ENCODE results near the gene PSMF1.

The PSMF1 gene

GRCh38 chr20:1105599-1106194, 12.7 kb upstream of the PSMF1 start:
- Mint-ChIP-seq H3K4me3 (no peak overlapping the region), H3K36me3 (ENCODE audit: low read depth) (no peaks in the 10 kb centered on the region), H3K9me3 (peaks cover 12% of the 10 kb centered on the region), H3K27ac (no peak overlapping the region), H3K4me1 (ENCODE audit: low read depth) (no peaks in the 10 kb centered on the region), H3K27me3 (ENCODE audit: low read depth) (peaks cover 9% of the 10 kb centered on the region)
- DNase-seq (ENCODE audit: low spot score), result no peak

GRCh38 chr20:1107176-1107575, 11.2 kb upstream of the PSMF1 start:
- Mint-ChIP-seq H3K27me3 (ENCODE audit: low read depth) (peaks cover 6% of the 10 kb centered on the region), H3K4me3 (no peak overlapping the region)
- no peak for DNase-seq (ENCODE audit: low spot score)

GRCh38 chr20:1108437-1108920, 9.9 kb upstream of the PSMF1 start:
- Mint-ChIP-seq H3K27ac (no peak overlapping the region), H3K4me1 (ENCODE audit: low read depth) (no peaks in the 10 kb centered on the region), H3K27me3 (ENCODE audit: low read depth) (no peaks in the 10 kb centered on the region), H3K36me3 (ENCODE audit: low read depth) (no peaks in the 10 kb centered on the region), H3K4me3 (no peak overlapping the region), H3K9me3 (no peaks in the 10 kb centered on the region)
- DNase-seq (ENCODE audit: low spot score), result peak; percentile 29

More at GRCh38 chr20:1107176-1107575, 11.2 kb upstream of the PSMF1 start:
- H3K9me3 Mint-ChIP-seq, result peaks cover 3% of the 10 kb centered on the region
- no peaks in the 10 kb centered on the region for H3K36me3 Mint-ChIP-seq (ENCODE audit: low read depth)
- no peaks in the 10 kb centered on the region for H3K4me1 Mint-ChIP-seq (ENCODE audit: low read depth)
- H3K27ac Mint-ChIP-seq, result no peak overlapping the region

GRCh38 chr20:1112908-1113307, 5.5 kb upstream of the PSMF1 start:
- H3K4me1 Mint-ChIP-seq (ENCODE audit: low read depth), result peaks cover 10% of the 10 kb centered on the region
- no peak overlapping the region for H3K4me3 Mint-ChIP-seq
- no peak for DNase-seq (ENCODE audit: low spot score)
- no peaks in the 10 kb centered on the region for H3K27me3 Mint-ChIP-seq (ENCODE audit: low read depth)
- peaks cover 3% of the 10 kb centered on the region for H3K36me3 Mint-ChIP-seq (ENCODE audit: low read depth)
- no peak overlapping the region for H3K27ac Mint-ChIP-seq
- H3K9me3 Mint-ChIP-seq, result no peaks in the 10 kb centered on the region

GRCh38 chr20:1118004-1118335, 432 bp upstream of the PSMF1 start:
- Mint-ChIP-seq H3K36me3 (ENCODE audit: low read depth) (peaks cover 25% of the 10 kb centered on the region), H3K4me3 (peak overlapping the region; percentile 90), H3K4me1 (ENCODE audit: low read depth) (peaks cover 43% of the 10 kb centered on the region), H3K27me3 (ENCODE audit: low read depth) (no peaks in the 10 kb centered on the region), H3K9me3 (no peaks in the 10 kb centered on the region), H3K27ac (peak overlapping the region; percentile 85)
- DNase-seq (ENCODE audit: low spot score), result no peak

- Mint-ChIP-seq H3K36me3 (ENCODE audit: low read depth) (peaks cover 28% of the 10 kb centered on the region), H3K27ac (peak overlapping the region; percentile 85), H3K27me3 (ENCODE audit: low read depth) (no peaks in the 10 kb centered on the region), H3K4me3 (peak overlapping the region; percentile 90), H3K4me1 (ENCODE audit: low read depth) (peaks cover 52% of the 10 kb centered on the region), H3K9me3 (no peaks in the 10 kb centered on the region)
- DNase-seq (ENCODE audit: low spot score), result no peak
Measured at GRCh38 chr20:1119128-1119505, 715 bp downstream of the PSMF1 start.

- H3K36me3 Mint-ChIP-seq (ENCODE audit: low read depth), result peaks cover 30% of the 10 kb centered on the region
- H3K4me3 Mint-ChIP-seq, result peak overlapping the region; percentile 90
- no peaks in the 10 kb centered on the region for H3K9me3 Mint-ChIP-seq
- no peaks in the 10 kb centered on the region for H3K27me3 Mint-ChIP-seq (ENCODE audit: low read depth)
- no peak for DNase-seq (ENCODE audit: low spot score)
- peaks cover 53% of the 10 kb centered on the region for H3K4me1 Mint-ChIP-seq (ENCODE audit: low read depth)
- peak overlapping the region; percentile 85 for H3K27ac Mint-ChIP-seq
Measured at GRCh38 chr20:1119524-1119923, 1.1 kb downstream of the PSMF1 start.

GRCh38 chr20:1121429-1121828, 3.0 kb downstream of the PSMF1 start:
- Mint-ChIP-seq H3K4me1 (ENCODE audit: low read depth) (peaks cover 58% of the 10 kb centered on the region), H3K27me3 (ENCODE audit: low read depth) (no peaks in the 10 kb centered on the region), H3K36me3 (ENCODE audit: low read depth) (peaks cover 39% of the 10 kb centered on the region), H3K27ac (peak overlapping the region; percentile 33), H3K9me3 (no peaks in the 10 kb centered on the region), H3K4me3 (peak overlapping the region; percentile 90)
- DNase-seq (ENCODE audit: low spot score), result no peak

GRCh38 chr20:1122388-1123315, 4.2 kb downstream of the PSMF1 start:
- Mint-ChIP-seq H3K9me3 (no peaks in the 10 kb centered on the region), H3K27me3 (ENCODE audit: low read depth) (no peaks in the 10 kb centered on the region), H3K36me3 (ENCODE audit: low read depth) (peaks cover 44% of the 10 kb centered on the region)

GRCh38 chr20:1123666-1124065, 5.3 kb downstream of the PSMF1 start:
- Mint-ChIP-seq H3K9me3 (no peaks in the 10 kb centered on the region), H3K36me3 (ENCODE audit: low read depth) (peaks cover 48% of the 10 kb centered on the region), H3K27me3 (ENCODE audit: low read depth) (no peaks in the 10 kb centered on the region)

More at GRCh38 chr20:1122388-1123315, 4.2 kb downstream of the PSMF1 start:
- peak overlapping the region; percentile 56 for H3K27ac Mint-ChIP-seq
- peaks cover 49% of the 10 kb centered on the region for H3K4me1 Mint-ChIP-seq (ENCODE audit: low read depth)
- no peak for DNase-seq (ENCODE audit: low spot score)
- H3K4me3 Mint-ChIP-seq, result peak overlapping the region; percentile 53

GRCh38 chr20:1124421-1124820, 6.0 kb downstream of the PSMF1 start:
- Mint-ChIP-seq H3K9me3 (no peaks in the 10 kb centered on the region), H3K4me3 (no peak overlapping the region), H3K27ac (no peak overlapping the region), H3K36me3 (ENCODE audit: low read depth) (peaks cover 51% of the 10 kb centered on the region), H3K27me3 (ENCODE audit: low read depth) (no peaks in the 10 kb centered on the region), H3K4me1 (ENCODE audit: low read depth) (peaks cover 45% of the 10 kb centered on the region)
- DNase-seq (ENCODE audit: low spot score), result no peak

More at GRCh38 chr20:1123666-1124065, 5.3 kb downstream of the PSMF1 start:
- Mint-ChIP-seq H3K4me1 (ENCODE audit: low read depth) (peaks cover 48% of the 10 kb centered on the region), H3K4me3 (no peak overlapping the region), H3K27ac (no peak overlapping the region)
- no peak for DNase-seq (ENCODE audit: low spot score)

- H3K9me3 Mint-ChIP-seq, result no peaks in the 10 kb centered on the region
- no peaks in the 10 kb centered on the region for H3K27me3 Mint-ChIP-seq (ENCODE audit: low read depth)
- H3K4me1 Mint-ChIP-seq (ENCODE audit: low read depth), result peaks cover 37% of the 10 kb centered on the region
- no peak overlapping the region for H3K4me3 Mint-ChIP-seq
- DNase-seq (ENCODE audit: low spot score), result no peak
- no peak overlapping the region for H3K27ac Mint-ChIP-seq
- peaks cover 50% of the 10 kb centered on the region for H3K36me3 Mint-ChIP-seq (ENCODE audit: low read depth)
Measured at GRCh38 chr20:1125277-1125676, 6.9 kb downstream of the PSMF1 start.

GRCh38 chr20:1127840-1128239, 9.4 kb downstream of the PSMF1 start:
- Mint-ChIP-seq H3K9me3 (peaks cover 4% of the 10 kb centered on the region), H3K27me3 (ENCODE audit: low read depth) (no peaks in the 10 kb centered on the region)

GRCh38 chr20:1130058-1130694, 11.8 kb downstream of the PSMF1 start:
- H3K9me3 Mint-ChIP-seq, result peaks cover 7% of the 10 kb centered on the region
- no peak for DNase-seq (ENCODE audit: low spot score)
- H3K4me1 Mint-ChIP-seq (ENCODE audit: low read depth), result peaks cover 15% of the 10 kb centered on the region
- H3K27me3 Mint-ChIP-seq (ENCODE audit: low read depth), result no peaks in the 10 kb centered on the region
- no peak overlapping the region for H3K4me3 Mint-ChIP-seq
- H3K27ac Mint-ChIP-seq, result no peak overlapping the region
- peaks cover 75% of the 10 kb centered on the region for H3K36me3 Mint-ChIP-seq (ENCODE audit: low read depth)

More at GRCh38 chr20:1127840-1128239, 9.4 kb downstream of the PSMF1 start:
- Mint-ChIP-seq H3K4me3 (no peak overlapping the region), H3K4me1 (ENCODE audit: low read depth) (peaks cover 21% of the 10 kb centered on the region), H3K27ac (no peak overlapping the region), H3K36me3 (ENCODE audit: low read depth) (peaks cover 63% of the 10 kb centered on the region)
- DNase-seq (ENCODE audit: low spot score), result no peak

Data from T-helper 2 cell treated with Interferon-gamma antibody and Interleukin-4, amounts not matched to agents 5 μg/mL and 100 μg/mL, for 36 hours (primary cell).